Right renal cortex interstitium (tissue), 3 donors: ENCODE data around the gene BRAT1. TPM values are rescaled to one million over a fixed set of nuclear protein-coding genes. Genes with fewer than 3 reads are reported as not detected.
"Not testable (repeated sequence)": the region's sequence is repeated elsewhere in the genome, so short reads cannot be mapped to it uniquely, and the experiment has no call there.

Experiments used
- DNase-seq, 3 donors: peaks; one replicate each; pipeline ENCODE4 v3.0.0-alpha.2; 2013; ENCODE audit warnings: low read depth in 3 of 3, low spot score in 2 of 3
- polyA plus RNA-seq, 3 donors: library from polyadenylated mRNA; unstranded; fragments of 120-200 nt; gene quantifications; one replicate each; pipeline ENCODE4 v1.2.1, GENCODE V29; 2013; ENCODE audit not compliant: insufficient read length in 3 of 3

The BRAT1 gene
- polyA plus RNA-seq, 3 donors: 18.7 to 22.9 (median 20.3) TPM

DNA sequence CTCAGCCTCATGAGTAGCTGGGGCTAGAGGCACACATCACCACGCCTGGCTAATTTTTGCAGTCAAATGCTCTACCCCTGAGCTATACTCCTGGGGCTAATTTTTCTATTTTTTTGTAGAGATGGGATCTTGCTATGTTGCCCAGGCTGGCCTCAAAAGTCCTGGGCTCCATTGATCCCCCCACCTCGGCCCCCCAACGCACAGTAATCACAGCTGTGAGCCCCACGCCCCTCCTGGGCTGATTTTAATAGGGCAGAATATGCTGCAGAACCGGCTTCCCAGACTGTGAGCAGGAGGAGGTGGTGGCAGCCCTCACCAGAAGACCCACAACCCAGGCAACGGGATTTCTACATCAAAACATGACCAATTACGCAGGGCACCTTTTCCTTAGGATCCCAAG lies 15.2 kb downstream of the BRAT1 start:
- DNase-seq: no peak

DNA sequence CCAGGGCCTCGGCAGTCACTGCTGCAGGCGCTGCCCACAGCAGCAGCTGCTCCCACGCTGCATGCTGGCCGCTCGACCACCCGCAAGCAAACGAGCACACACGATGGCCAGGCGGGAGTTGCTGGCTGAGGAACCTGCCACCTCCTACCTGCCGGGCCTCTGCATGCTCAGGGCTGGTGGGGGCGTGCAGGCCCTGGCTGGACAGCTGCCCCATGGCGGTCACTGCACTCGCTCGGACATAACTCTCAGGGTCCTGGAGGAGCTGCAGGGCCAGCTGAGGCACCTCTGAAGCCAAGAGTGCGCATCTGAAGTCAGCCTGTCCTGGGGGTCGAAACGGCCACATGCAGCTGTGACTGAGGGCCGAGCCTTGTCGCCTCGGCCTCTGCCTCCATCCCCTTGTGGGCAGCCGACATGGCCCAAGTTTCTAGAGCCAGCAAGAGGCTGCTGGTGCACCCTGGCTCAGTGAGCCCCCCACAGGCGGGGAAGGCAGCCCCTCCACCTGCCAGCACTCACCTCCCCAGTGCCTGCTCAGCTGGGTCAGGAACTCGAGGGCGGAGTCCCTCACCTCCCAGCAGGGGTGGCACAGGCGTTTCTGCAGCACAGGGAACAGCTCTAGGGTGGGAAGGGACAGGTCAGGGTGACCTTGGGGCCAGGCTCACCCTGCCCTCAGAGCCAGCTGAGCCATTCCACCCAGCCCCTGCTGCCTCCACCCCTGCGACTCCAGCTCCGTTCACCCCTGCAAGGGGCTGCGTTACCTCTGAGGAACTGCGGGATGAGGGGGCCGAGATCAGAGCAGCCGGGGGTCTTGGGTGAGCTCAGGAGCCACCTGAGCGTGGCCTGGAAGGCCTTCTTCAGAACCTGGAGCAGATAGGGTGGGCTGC lies 16.1 kb downstream of the BRAT1 start:
- DNase-seq: no peak

DNA sequence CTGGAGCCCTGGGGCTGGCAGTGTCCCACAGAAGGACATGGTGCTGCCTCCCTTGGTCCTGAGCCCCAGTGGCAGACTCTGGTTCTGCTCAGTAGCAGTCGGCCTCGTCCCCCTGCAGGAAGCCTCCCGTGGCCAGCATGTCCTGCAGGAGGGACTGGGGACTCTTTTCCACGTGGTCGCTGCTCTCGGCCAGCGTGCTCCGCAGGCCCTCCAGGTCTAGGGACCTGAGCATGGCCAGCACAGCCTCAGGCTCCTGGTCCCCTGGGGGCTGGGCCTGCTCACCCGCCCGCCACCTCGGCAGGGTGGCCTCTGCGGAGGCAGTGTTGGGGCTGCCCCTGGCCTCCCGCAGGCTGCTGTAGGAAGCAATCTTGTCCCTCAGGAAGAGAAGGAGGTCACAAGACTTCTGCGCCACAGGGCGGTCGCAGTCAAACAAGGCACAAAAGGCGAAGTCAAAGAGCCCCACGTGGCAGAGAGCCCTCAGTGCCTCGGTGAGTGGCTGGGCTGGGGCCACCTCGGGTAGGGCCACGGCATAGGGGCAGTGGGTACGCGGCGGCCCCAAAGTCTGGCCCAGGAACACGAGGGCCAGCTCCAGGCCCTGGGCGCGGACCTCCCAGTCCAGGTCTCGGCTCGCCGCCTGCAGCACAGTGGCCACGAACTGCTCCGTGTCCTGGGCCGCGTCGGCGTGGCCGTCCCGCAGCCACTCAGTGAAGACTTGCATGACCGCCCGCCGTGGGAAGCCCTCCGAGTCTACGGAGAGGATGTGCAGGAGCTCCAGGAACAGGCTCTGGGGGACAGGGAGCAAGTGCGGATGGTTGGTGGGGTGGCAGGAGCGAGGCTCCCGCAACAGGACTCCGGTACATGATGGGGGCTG lies 17.1 kb downstream of the BRAT1 start:
- no peak for DNase-seq

DNA sequence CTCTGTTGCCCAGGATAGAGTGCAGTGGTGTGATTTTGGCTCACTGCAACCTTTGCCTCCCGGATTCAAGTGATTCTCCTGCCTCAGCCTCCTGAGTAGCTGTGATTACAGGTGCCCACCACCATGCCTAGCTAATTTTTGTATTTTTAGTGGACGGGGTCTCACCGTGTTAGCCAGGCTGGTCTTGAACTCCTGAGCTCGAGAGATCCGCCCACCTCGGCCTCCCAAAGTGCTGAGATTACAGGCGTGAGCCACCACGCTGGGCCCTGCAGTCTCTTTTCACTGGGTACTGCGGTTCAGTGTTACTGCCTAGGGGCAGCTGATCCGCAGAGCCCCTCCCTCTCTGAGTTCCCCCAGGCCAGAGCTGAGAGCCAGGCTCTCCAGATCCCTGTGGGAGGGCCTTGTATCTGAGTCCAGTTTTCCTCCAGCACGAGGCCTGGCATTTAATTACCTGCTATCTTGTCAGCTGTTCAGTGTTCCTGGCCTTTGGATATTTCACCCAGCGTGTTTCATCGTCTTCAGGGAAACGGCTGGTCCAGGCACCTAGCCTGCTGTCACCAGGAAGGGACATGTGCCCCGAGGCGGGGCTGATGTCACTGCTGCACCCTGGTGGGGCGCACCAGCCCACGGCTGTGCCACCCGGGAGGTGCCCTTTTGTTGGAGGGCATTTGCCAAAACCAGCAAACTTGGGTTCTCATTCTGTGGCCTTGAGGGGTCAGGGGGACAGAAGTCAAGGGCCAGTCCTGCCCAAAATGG lies 19.3 kb downstream of the BRAT1 start:
- not testable (repeated sequence) for DNase-seq

DNA sequence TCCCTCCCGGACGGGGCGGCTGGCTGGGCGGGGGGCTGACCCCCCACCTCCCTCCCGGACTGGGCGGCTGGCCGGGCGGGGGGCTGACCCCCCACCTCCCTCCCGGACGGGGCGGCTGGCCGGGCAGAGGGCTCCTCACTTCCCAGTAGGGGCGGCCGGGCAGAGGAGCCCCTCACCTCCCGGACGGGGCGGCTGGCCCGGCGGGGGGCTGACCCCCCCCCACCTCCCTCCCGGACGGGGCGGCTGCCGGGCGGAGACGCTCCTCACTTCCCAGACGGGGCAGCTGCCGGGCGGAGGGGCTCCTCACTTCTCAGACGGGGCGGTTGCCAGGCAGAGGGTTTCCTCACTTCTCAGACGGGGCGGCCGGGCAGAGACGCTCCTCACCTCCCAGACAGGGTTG lies 21.1 kb downstream of the BRAT1 start:
- not testable (repeated sequence) for DNase-seq

DNA sequence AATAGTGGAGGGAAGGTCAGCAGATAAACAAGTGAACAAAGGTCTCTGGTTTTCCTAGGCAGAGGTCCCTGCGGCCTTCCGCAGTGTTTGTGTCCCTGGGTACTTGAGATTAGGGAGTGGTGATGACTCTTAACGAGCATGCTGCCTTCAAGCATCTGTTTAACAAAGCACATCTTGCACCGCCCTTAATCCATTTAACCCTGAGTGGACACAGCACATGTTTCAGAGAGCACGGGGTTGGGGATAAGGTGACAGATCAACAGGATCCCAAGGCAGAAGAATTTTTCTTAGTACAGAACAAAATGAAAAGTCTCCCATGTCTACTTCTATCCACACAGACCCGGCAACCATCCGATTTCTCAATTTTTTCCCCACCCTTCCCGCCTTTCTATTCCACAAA lies 21.8 kb downstream of the BRAT1 start:
- DNase-seq: not testable (repeated sequence)

DNA sequence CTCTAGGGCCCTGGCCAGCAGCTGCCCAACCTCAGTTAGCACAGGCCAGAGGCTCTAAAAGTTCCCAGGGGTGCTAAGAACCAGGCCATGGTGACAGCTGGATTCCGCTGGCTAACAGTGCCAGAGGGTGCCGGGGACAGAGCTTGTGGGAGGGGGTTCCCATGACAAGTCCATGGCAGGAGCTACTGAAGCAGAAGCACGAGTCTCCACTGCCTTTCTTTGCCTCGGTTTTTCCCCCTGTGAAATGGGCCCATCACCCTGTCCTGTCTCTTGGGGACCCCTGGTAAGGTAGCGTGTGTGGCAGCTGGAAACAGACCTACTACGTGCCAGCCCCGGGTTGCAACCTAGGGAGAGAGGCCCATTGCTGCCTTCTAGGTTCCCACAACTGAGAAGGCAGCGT lies 22.5 kb downstream of the BRAT1 start:
- DNase-seq: not testable (repeated sequence)

DNA sequence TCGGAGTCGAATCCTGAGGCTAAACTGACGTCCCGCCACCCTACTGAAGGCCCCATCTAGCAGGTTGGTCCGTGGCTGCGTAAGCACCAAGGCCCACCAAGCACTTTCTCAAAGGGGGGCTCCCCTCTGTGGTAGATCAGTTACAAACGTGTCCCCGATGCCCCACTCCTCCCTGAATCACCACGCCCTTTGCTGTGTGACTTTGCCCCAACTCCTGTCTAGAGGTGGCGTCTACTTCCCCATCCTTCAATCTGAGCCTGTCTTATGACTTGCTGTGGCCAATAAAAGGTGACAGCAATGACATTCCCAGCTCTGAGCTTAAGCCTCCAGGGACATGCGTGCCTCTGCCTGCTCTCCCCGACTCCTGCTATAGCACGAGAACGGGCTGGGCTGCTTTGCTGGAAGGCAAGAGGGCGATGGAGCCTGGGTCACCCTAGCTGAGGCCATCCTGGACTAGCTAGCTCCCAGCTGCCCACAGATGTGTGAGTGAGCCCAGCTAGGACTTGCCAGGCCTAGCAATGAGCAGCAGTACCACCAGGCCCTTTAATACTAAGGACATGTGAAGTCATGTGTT lies 23.0 kb downstream of the BRAT1 start:
- DNase-seq: not testable (repeated sequence)

DNA sequence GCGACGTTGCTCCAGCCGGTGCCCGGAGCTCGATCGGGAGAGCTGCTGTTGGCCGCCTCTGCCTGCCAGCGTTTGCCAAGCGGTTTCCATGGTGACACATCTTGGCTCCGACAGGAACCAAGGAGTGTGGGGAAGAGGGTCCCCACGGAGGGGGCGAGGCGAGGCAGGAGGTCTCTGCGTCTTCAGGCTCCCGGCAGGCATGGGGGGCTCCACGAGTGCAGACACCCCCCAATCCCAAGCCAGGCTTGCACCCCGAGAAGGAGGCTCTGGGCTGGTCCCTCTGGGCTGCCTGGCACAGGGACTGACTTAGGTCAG lies 23.6 kb downstream of the BRAT1 start:
- not testable (repeated sequence) for DNase-seq

DNA sequence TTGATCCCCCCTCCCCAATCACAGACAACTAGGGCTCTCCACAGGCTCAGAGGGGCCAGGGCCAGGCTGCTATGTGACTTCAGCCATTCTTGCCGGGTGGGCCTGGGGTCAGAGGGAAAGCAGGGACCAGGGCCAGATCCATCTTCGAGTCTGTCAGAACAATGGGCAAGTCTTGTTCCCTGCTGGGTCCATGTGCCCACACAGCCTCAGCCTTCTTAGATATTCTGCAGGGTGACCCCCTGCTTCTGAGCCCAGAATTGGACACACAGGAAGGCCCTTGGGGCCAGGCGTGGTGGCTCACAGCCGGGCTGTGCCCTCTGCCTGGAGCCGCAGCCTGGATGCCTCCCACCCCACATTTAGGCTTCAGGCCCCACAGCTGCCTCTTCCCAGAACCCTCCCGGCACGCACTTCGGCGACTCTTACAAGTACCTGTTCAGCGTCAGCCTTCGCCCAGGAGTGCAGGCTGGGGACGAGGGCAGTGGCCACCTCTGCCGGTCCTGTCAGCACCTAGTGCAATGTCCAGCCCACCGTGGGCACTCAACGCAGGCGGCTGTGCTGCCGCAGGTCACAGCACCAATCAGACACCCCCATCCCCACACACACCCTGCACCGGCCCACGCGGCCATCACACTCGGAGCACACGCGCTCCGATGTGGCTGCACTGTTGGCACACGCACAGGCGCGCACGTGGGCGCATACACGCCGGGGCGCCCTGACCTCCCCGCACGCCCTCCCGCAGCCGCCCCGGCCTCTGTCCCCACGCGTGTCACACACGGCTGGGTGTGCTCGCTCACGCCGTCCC lies 24.1 kb downstream of the BRAT1 start:
- not testable (repeated sequence) for DNase-seq

DNA sequence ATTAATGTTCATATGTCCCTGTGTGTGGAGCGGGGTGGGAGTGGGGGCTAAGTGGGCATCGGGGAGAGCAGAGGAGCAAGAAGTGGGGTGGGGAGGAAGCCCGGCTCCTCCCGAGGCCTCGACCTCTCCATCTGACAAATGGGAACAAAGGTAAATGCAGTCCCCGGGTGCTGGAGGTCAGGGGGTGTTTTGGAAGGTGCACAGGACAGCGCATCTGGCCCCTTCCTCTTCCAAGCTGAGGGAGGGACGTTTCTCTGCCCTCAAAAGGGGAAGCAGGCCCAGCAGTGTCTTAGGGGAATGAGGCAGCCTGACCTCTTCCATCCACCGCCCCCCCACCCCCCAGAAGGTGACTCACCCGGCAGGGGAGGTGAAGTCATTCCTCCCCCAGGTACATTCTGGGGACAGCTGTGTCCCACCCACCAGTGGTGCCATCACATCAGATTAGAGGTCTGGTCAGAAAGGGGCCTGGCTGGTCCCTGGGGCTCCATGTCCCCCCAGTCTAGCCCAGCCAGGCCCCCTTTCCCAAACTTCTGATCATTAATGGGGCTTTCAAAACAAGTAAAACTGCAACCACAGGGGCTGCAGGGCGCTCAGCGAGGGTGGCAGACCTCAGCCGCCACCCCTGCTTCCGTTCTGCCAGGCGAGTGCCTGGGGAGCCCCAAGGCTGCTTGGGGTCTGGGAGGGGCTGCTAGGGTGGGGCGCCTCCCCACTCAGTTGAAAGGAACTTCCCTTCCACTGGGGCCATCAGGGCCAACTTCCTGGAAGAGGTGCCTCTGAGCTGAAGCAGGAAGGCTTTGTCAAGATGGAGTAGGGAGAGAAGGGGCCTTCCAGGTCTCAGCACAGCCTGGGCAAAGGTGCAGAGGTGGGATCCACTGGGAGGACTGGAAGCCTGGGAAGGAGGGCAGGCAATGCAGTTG lies 25.0 kb downstream of the BRAT1 start:
- no peak for DNase-seq

DNA sequence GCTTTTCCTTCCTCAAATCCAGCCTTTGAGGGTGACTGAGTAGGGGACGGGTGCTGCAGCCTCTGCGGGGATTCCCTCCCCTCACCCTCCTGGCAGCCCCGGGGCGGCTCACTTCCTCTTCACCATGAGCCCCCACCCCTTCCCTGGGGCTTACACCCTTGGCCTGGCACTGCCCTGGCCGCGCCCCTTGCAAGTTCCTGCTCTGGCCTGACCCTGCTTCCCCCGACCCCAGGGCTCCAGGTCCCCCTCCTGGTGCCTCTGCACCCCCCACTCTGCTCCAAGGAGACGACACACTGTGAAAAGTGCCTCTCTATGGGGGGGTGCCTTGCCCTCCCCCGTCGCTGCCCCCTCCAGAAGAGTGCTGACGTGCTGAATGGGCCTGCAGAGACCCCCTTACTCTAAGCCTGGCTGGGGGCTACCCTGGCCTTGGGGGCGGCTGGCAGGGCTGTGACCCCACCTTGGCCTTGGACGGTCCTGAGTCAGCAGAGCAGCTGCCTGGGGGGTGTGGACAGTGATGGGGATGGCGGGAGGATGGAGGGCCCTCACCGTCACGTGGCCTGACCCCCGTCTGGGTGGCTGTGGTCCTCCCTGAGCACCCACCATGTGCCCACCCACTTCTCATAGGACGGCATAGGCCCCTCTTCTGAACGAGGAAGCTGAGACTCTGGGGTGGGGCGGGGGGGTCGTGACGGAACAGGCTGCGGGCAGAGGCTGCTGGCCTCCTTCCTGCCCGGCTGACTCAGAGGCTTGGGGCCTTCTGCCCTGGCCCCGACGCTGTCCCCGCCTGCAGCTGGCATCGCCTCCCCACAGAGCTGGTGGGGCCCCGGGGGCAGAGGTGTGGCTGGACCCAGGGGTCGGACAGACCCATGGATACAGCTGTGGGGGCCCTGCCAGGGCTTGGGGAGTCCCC lies 25.9 kb downstream of the BRAT1 start:
- no peak for DNase-seq

DNA sequence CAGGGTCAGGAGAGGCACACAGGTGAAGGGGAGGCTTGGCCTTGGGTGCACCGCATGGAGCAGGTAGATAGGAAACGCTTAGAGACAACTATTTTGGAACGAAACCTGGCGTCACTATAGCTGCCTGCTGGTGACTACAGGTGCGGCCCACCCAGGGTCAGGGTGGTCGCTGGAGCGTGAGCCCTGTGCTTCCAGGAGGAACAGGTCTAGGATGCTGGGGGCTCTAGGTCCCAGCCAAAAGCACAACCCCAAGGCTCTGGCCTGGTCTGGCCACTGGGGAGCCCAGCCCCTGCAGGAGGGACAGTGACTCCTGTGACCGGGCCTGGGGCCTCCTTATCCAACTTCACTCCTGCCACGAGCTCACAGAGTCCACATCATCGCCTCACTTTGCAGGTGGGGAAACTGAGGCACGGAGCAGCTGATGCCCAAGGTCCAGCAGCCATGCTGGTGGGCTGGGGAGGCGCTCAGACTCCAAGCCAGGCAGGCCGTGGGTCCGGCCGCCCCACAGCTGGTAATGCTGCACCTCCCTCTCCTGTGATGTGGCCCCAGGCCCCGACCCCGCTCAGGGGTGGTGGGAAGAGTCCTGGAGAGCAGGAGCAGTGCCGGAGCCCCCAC lies 26.7 kb downstream of the BRAT1 start:
- no peak for DNase-seq

DNA sequence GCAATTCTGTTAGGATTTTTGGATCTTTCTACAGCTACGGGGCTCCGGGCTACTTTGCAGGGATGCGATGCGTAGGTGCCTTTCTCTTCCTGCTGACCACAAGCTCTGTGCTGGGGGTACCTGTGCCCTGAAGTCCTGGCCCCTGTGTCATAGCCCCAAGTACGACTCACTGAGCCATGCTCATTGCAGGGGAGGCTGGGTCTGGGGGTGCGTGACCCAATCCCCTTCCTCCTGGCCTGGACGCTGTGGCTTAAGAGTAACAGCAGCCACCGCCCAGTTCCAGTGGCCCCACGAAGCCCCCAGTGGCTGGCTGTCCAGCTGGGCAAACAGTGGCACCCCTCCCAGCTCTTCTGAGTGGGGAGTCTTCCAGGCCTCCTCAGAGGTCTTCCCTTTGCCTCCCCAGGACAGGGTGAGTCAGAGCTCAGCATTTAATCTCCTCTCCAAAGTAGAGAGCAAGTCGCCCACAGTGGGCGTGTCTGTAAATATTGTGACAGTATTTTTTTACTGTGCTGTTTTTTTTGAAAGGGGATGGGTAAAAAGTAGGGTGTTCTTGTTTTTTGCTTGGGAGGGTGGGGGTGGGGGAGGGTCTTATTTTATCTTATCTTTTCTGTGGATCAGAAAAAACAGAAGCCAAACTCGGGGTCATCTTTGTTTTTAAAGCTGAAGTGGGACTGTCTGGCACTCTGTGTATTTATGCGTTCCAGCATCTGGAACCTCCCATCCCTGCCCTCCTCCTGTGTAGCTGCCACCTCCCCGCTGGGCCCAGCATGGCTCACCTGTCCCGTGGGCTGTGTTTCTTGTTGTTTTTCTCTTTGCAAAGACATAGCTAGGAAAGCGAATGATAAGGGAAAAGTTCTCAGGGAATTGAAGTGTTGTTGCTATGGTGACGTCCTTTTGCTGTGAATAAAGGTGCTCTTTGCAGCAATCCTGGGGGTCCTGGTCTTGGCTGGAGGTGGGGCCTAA lies 27.5 kb downstream of the BRAT1 start:
- DNase-seq: no peak

DNA sequence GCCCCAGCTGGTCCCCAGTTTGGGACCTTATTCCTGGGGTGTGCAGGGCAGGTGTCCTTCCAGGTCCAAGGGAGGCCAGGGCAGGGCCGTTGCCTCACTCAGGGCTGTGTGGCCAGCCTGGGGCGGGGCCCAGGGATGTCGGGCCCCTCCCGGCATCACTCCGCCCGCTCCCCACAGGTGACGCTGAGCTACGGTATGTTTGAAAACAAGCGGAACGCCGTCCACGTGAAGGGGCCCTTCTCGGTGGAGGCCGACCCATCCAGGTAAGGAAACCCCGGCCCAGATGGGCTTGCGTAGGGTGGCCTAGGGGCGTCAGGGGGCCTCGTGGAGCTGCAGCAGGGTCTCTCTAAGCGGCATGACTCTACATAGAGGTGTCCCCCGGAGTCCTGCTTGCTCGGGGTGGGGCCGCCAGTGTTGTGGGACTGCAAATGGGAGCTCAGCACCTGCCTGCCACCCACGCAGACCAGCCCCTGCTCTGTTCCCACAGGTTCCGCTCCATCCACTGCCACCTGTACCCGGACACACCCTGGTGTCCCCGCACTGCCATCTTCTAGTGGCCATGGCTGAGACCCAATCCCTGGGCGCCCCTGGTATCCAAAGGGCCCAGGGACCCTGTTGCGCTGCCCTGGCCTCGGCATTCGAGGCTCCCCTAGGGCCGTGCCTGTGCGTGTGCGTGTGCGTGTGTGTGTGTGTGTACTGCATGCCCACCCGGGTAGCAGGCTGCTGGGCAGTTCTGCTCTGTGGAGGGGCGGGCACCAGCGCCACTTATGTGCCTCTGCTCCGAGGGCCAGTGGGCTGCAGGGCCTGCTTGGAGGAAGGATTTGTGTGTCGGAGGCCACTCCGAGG lies 28.4 kb downstream of the BRAT1 start:
- DNase-seq: no peak
